ENCODE data around the gene FBN1. TPM values are rescaled to one million over a fixed set of nuclear protein-coding genes. Genes with fewer than 3 reads are reported as not detected.

Gene FBN1
- total RNA-seq, 1 donor from 2014 or later = 78.8 TPM

DNA sequence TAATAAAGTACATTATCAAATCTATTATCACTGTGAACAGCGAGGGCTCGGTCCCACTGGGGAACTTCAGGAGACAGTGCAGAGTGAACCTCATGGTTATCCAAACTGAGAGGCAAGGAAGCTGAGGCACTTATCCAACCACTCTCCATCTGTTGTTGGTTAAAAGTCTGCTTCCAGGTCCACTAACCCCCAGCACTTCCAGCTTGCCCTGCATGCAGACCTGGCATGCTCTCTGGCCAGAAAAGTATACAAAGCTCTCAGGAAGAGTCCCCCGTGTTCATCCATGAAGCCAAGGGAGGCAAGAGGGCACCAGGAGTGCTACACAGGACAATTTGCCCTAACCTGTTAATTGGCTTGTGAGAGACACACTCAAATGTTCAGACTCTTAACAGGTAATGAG, 36.0 kb downstream of the FBN1 start:
- Histone ChIP-seq H3K79me2 (ENCODE audit: low read depth) (peaks cover 6% of the 10 kb centered on the region), H3K4me3 (no peak overlapping the region), H3K9ac (no peak overlapping the region), H3K36me3 (no peaks in the 10 kb centered on the region), H3K4me2 (no peak overlapping the region), H2AFZ (replicated peaks) (no peak overlapping the region), H3K9me3 (ENCODE audit: low read depth) (no peaks in the 10 kb centered on the region), H4K20me1 (ENCODE audit: low read depth) (no peaks in the 10 kb centered on the region), H3F3A (ENCODE audit: low read depth) (no peaks in the 10 kb centered on the region), H3K27ac (no peak overlapping the region), H3K27me3 (no peaks in the 10 kb centered on the region), H3K4me1 (peaks cover 8% of the 10 kb centered on the region)
- H3K4me1 Mint-ChIP-seq = no peaks in the 10 kb centered on the region
- H3K27ac Mint-ChIP-seq = no peak overlapping the region
- H3K9me3 Mint-ChIP-seq = no peaks in the 10 kb centered on the region
- no peak overlapping the region for H3K4me3 Mint-ChIP-seq
- peaks cover 20% of the 10 kb centered on the region for H3K36me3 Mint-ChIP-seq
- no peaks in the 10 kb centered on the region for H3K27me3 Mint-ChIP-seq (ENCODE audit: insufficient read depth, low read depth)
- TF ChIP-seq EZH2 (IDR thresholded peaks at IDR 0.05) (no peak), EZH2phosphoT487 (IDR thresholded peaks at IDR 0.05) (no peak)
- TF ChIP-seq, protein P1, sequence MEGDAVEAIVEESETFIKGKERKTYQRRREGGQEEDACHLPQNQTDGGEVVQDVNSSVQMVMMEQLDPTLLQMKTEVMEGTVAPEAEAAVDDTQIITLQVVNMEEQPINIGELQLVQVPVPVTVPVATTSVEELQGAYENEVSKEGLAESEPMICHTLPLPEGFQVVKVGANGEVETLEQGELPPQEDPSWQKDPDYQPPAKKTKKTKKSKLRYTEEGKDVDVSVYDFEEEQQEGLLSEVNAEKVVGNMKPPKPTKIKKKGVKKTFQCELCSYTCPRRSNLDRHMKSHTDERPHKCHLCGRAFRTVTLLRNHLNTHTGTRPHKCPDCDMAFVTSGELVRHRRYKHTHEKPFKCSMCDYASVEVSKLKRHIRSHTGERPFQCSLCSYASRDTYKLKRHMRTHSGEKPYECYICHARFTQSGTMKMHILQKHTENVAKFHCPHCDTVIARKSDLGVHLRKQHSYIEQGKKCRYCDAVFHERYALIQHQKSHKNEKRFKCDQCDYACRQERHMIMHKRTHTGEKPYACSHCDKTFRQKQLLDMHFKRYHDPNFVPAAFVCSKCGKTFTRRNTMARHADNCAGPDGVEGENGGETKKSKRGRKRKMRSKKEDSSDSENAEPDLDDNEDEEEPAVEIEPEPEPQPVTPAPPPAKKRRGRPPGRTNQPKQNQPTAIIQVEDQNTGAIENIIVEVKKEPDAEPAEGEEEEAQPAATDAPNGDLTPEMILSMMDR (IDR thresholded peaks at IDR 0.05) = no peak
- no peak for DNase-seq (ENCODE audit: low spot score)

DNA sequence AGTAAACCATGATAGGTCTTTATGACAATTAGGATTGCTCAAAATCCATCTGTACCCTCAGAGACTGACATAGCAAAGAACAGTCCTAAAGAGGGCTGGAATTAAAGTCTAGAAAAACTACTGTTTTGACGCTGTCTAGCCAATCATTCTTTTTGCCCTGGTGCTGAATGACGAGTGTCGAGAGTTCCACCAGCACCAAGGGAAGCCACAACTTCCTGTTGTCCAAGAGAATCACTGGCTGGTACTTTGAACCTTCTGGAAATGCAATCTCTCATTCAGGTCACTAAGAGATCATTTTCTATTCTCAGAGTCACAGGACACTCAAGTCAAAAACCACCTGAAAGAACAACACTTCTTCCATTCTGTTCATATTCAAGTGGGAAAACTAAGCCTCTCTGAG, 37.7 kb downstream of the FBN1 start:
- Histone ChIP-seq H3K9me3 (ENCODE audit: low read depth) (no peaks in the 10 kb centered on the region), H3K79me2 (ENCODE audit: low read depth) (no peaks in the 10 kb centered on the region), H4K20me1 (ENCODE audit: low read depth) (no peaks in the 10 kb centered on the region), H3K4me1 (peaks cover 11% of the 10 kb centered on the region), H3K36me3 (no peaks in the 10 kb centered on the region), H3K9ac (no peak overlapping the region), H3K27me3 (no peaks in the 10 kb centered on the region), H3K4me2 (no peak overlapping the region), H3K27ac (no peak overlapping the region), H3F3A (ENCODE audit: low read depth) (no peaks in the 10 kb centered on the region), H2AFZ (replicated peaks) (no peak overlapping the region), H3K4me3 (no peak overlapping the region)
- Mint-ChIP-seq H3K27ac (no peak overlapping the region), H3K27me3 (ENCODE audit: insufficient read depth, low read depth) (no peaks in the 10 kb centered on the region), H3K36me3 (peaks cover 20% of the 10 kb centered on the region), H3K4me3 (no peak overlapping the region), H3K9me3 (no peaks in the 10 kb centered on the region), H3K4me1 (no peaks in the 10 kb centered on the region)
- DNase-seq (ENCODE audit: low spot score) = no peak
- TF ChIP-seq EZH2phosphoT487 (IDR thresholded peaks at IDR 0.05) = no peak
- TF ChIP-seq EZH2 (IDR thresholded peaks at IDR 0.05) = no peak
- TF ChIP-seq, protein P1 (IDR thresholded peaks at IDR 0.05) = no peak

DNA sequence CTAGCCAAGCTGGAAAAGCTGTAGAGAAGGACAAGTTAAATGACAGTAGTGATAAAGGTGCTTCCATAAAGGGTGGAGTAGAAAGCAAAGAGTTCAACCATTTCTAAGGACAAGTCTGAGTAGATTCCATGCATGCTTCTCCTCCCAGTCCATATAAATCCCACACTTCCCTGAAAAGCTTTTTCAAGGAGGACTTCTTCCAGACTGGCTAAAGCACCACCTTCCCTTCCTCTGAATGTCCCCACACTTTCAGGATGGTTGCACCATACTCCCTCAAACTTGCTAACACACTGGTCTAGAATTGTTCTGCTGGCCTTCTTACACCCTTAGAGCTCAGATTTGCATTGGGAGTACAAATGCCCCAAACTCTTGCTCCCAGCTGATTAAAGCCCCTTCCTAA, 40.9 kb downstream of the FBN1 start:
- Histone ChIP-seq H3K9me3 (ENCODE audit: low read depth) (no peaks in the 10 kb centered on the region), H2AFZ (replicated peaks) (no peak overlapping the region), H3F3A (ENCODE audit: low read depth) (no peaks in the 10 kb centered on the region), H3K4me3 (no peak overlapping the region), H3K9ac (no peak overlapping the region), H3K4me1 (peaks cover 10% of the 10 kb centered on the region), H4K20me1 (ENCODE audit: low read depth) (no peaks in the 10 kb centered on the region), H3K27ac (no peak overlapping the region), H3K27me3 (no peaks in the 10 kb centered on the region), H3K36me3 (no peaks in the 10 kb centered on the region), H3K4me2 (no peak overlapping the region), H3K79me2 (ENCODE audit: low read depth) (no peaks in the 10 kb centered on the region)
- Mint-ChIP-seq H3K36me3 (peaks cover 14% of the 10 kb centered on the region), H3K9me3 (no peaks in the 10 kb centered on the region), H3K27me3 (ENCODE audit: insufficient read depth, low read depth) (no peaks in the 10 kb centered on the region), H3K4me1 (no peaks in the 10 kb centered on the region), H3K27ac (no peak overlapping the region), H3K4me3 (no peak overlapping the region)
- no peak for DNase-seq (ENCODE audit: low spot score)
- TF ChIP-seq EZH2phosphoT487 (IDR thresholded peaks at IDR 0.05) (no peak), EZH2 (IDR thresholded peaks at IDR 0.05) (no peak)
- TF ChIP-seq, protein P1 (IDR thresholded peaks at IDR 0.05) = no peak

Measured in neural progenitor cell (in vitro differentiated cells).